Measurements from ENCODE around the gene KRT76.
"Not testable (repeated sequence)": the region's sequence is repeated elsewhere in the genome, so short reads cannot be mapped to it uniquely, and the experiment has no call there.

Gene KRT76

DNA sequence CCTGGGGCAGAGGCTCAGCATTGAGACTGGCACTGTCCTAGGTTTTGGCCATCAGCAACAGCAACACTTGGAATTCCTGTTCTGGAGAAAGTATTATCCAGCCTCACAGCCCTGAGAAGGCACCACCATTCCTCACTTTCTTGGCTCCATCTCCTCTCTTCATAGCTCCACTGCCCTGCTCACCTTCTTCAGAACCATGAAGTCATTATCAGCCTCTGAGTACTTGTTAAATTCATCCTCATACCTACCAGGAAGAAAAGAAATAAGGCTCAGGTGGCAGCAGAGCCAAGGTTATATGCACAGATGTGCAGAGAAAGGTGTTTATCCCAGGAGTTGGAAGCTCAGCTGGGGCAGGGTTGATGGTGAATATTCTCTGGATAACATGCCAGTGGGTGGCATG lies 25.4 kb downstream of the KRT76 start:
- no peaks in the 10 kb centered on the region for H3K27me3 ChIP-seq (ENCODE audit: low read depth, low read length)
- no peak overlapping the region for H3K27ac ChIP-seq (ENCODE audit: low read length)
- H3K9me3 ChIP-seq (ENCODE audit: control insufficient read depth in 1 of 2, low read length in 2 of 2): no peaks in the 10 kb centered on the region
- H3K36me3 ChIP-seq (ENCODE audit: control insufficient read depth in 1 of 2, insufficient read depth in 2 of 2, low read length in 2 of 2): no peaks in the 10 kb centered on the region
- H3K4me3 ChIP-seq (ENCODE audit: low read depth in 1 of 2, low read length in 2 of 2): no peak overlapping the region
- no peaks in the 10 kb centered on the region for H3K4me1 ChIP-seq (ENCODE audit: control insufficient read depth in 1 of 2, insufficient read depth in 2 of 2, low read length in 2 of 2)

DNA sequence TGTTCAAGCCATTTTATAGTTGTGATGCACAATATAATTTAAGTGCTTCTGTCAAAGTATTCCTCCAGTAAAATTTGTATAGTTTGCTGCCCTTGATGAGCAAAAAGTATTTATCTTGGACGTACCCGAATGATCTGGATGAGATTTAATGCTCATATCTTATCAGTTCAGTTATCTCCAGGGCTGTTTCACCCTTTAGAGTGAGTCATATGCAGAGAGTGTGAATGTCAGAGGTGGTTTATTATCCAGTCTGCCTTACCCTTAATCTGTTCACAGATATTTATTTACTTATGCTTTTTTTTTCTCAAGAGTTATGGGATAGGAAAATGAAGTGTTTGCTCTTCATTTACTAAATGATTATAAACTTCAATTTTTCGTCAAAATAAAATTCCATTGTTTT lies 26.6 kb downstream of the KRT76 start:
- not testable (repeated sequence) for H3K9me3 ChIP-seq (ENCODE audit: control insufficient read depth in 1 of 2, low read length in 2 of 2); H3K27ac ChIP-seq (ENCODE audit: low read length); H3K27me3 ChIP-seq (ENCODE audit: low read depth, low read length); H3K4me1 ChIP-seq (ENCODE audit: control insufficient read depth in 1 of 2, insufficient read depth in 2 of 2, low read length in 2 of 2); H3K4me3 ChIP-seq (ENCODE audit: low read depth in 1 of 2, low read length in 2 of 2); H3K36me3 ChIP-seq (ENCODE audit: control insufficient read depth in 1 of 2, insufficient read depth in 2 of 2, low read length in 2 of 2)

DNA sequence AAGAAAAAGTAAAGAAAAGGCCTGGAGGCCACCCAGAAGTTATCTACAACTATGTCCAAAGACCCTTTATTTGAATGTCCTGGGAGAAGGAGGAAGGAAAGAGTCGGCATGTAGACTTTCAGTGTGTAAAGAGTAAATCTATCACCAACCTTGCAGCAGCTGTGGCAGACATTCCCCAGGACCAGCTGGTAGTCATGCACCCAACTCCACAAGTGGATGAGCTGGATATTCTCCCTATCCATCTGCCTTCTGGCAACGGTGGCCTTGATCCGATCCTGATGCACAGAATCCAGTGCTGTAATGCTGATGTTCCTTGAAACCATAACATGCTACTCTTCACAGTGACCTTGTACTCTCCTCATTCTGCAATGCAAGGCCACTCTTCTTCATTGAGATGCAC lies 27.3 kb downstream of the KRT76 start:
- Histone ChIP-seq H3K4me1 (ENCODE audit: control insufficient read depth in 1 of 2, insufficient read depth in 2 of 2, low read length in 2 of 2) (no peaks in the 10 kb centered on the region), H3K36me3 (ENCODE audit: control insufficient read depth in 1 of 2, insufficient read depth in 2 of 2, low read length in 2 of 2) (no peaks in the 10 kb centered on the region), H3K27ac (ENCODE audit: low read length) (no peak overlapping the region), H3K9me3 (ENCODE audit: control insufficient read depth in 1 of 2, low read length in 2 of 2) (no peaks in the 10 kb centered on the region), H3K27me3 (ENCODE audit: low read depth, low read length) (no peaks in the 10 kb centered on the region), H3K4me3 (ENCODE audit: low read depth in 1 of 2, low read length in 2 of 2) (no peak overlapping the region)

DNA sequence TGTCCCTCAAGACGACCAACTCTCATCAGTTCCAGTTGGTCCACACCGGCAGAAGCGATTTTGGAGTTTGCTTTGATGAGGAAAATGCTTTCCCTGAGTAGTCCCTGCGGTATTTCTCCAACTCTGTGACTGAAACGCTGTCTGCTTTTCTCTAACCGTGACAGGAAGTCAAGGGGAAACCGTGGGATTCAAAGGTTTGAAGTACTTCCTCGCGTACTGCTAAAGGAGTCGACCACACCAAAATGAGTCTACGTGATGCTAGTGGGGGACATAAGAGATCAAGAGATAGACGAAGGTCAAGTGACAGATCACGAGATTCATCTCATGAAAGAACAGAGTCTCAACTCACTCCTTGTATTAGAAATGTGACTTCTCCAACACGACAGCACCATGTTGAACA lies 28.6 kb downstream of the KRT76 start:
- H3K36me3 ChIP-seq (ENCODE audit: control insufficient read depth in 1 of 2, insufficient read depth in 2 of 2, low read length in 2 of 2): no peaks in the 10 kb centered on the region
- no peaks in the 10 kb centered on the region for H3K9me3 ChIP-seq (ENCODE audit: control insufficient read depth in 1 of 2, low read length in 2 of 2)
- H3K4me3 ChIP-seq (ENCODE audit: low read depth in 1 of 2, low read length in 2 of 2): no peak overlapping the region
- no peaks in the 10 kb centered on the region for H3K27me3 ChIP-seq (ENCODE audit: low read depth, low read length)
- no peaks in the 10 kb centered on the region for H3K4me1 ChIP-seq (ENCODE audit: control insufficient read depth in 1 of 2, insufficient read depth in 2 of 2, low read length in 2 of 2)
- H3K27ac ChIP-seq (ENCODE audit: low read length): no peak overlapping the region

DNA sequence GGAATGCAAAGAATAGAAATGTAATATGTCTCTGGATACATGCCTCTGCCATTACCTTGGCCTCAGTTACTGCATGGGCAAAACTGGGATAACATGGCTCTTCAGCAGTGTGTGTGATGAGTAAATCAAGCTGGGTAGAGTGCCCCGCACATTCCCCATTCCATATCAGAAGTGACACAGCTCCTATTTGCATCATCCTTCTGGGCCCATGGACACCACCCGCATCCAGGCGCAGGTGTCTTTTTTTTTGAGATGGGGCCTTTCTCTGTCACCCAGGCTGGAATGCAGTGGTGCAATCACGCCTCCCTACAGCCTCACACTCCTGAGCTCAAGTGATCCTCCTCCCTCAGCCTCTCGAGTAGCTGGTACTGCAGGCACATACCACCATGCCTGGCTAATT lies 31.6 kb downstream of the KRT76 start:
- H3K4me1 ChIP-seq (ENCODE audit: control insufficient read depth in 1 of 2, insufficient read depth in 2 of 2, low read length in 2 of 2): no peaks in the 10 kb centered on the region
- H3K4me3 ChIP-seq (ENCODE audit: low read depth in 1 of 2, low read length in 2 of 2): no peak overlapping the region
- H3K27me3 ChIP-seq (ENCODE audit: low read depth, low read length): no peaks in the 10 kb centered on the region
- no peaks in the 10 kb centered on the region for H3K9me3 ChIP-seq (ENCODE audit: control insufficient read depth in 1 of 2, low read length in 2 of 2)
- no peak overlapping the region for H3K27ac ChIP-seq (ENCODE audit: low read length)
- no peaks in the 10 kb centered on the region for H3K36me3 ChIP-seq (ENCODE audit: control insufficient read depth in 1 of 2, insufficient read depth in 2 of 2, low read length in 2 of 2)

DNA sequence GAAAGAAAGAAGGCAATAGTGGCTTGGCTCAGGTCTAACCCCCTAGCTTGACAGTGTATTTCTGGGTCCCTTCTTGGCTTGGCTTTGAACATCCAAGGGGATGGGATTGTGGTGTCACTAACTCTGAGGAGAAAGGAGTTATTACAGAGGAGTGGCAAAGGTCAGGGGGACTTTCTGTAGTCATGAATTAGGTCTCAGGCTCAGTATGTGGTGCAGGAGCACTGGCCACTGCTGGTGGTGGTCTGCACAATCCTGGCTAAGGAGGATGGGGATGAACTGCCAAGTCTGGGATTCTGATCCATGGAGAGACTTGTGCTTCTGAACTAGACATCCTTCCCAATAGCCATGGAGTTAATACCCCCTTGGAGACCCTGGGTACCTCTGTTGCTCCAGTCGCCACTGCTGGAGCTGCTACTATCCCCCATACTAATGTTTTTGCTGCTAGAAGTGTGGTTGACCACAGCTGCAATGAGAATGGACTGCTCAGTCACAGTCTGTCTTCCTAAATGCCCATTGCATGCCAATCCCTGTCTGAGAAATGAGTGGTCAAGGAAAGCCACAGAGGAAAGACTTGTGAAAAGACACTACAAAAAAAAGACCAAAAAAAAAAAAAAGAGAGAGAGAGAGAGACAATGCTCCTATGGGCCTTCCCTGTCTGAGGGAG lies 32.5 kb downstream of the KRT76 start:
- Histone ChIP-seq H3K36me3 (ENCODE audit: control insufficient read depth in 1 of 2, insufficient read depth in 2 of 2, low read length in 2 of 2) (no peaks in the 10 kb centered on the region), H3K27me3 (ENCODE audit: low read depth, low read length) (no peaks in the 10 kb centered on the region), H3K9me3 (ENCODE audit: control insufficient read depth in 1 of 2, low read length in 2 of 2) (no peaks in the 10 kb centered on the region)

DNA sequence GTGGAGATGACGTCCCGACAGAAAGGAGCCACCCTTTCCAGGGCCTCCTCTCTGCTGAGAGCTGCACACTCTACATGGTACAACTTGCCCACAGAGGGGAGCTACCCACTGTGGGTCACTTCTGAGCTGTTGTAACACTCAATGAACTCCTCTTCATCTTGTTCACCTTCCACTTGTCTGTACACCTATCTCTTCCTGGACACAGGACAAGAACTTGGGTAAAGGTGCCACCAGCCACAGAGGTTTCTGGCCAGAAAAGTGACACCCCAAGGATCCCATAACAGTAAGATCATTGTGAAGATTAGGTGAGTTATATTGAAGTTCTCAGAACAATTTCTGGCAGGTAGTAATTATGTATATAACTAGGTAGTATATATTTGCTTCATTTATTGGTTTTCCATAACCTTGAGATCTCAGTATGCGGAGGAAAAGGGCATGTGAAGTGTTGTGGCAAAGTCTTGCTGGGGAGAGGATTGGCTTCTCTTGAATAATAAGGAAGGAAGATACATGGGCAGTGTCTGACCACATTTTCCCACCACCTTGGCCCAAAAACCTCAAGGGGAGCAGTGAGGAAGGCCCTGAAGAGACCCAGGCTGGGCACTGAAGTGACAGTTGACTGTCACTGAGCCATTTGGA lies 34.2 kb downstream of the KRT76 start:
- no peak overlapping the region for H3K4me3 ChIP-seq (ENCODE audit: low read depth in 1 of 2, low read length in 2 of 2)
- H3K9me3 ChIP-seq (ENCODE audit: control insufficient read depth in 1 of 2, low read length in 2 of 2): no peaks in the 10 kb centered on the region
- no peaks in the 10 kb centered on the region for H3K36me3 ChIP-seq (ENCODE audit: control insufficient read depth in 1 of 2, insufficient read depth in 2 of 2, low read length in 2 of 2)
- H3K4me1 ChIP-seq (ENCODE audit: control insufficient read depth in 1 of 2, insufficient read depth in 2 of 2, low read length in 2 of 2): no peaks in the 10 kb centered on the region
- H3K27ac ChIP-seq (ENCODE audit: low read length): no peak overlapping the region
- no peaks in the 10 kb centered on the region for H3K27me3 ChIP-seq (ENCODE audit: low read depth, low read length)

More for the DNA sequence above, 32.5 kb downstream of the KRT76 start:
- no peak overlapping the region for H3K27ac ChIP-seq (ENCODE audit: low read length)
- H3K4me3 ChIP-seq (ENCODE audit: low read depth in 1 of 2, low read length in 2 of 2): no peak overlapping the region
- no peaks in the 10 kb centered on the region for H3K4me1 ChIP-seq (ENCODE audit: control insufficient read depth in 1 of 2, insufficient read depth in 2 of 2, low read length in 2 of 2)

DNA sequence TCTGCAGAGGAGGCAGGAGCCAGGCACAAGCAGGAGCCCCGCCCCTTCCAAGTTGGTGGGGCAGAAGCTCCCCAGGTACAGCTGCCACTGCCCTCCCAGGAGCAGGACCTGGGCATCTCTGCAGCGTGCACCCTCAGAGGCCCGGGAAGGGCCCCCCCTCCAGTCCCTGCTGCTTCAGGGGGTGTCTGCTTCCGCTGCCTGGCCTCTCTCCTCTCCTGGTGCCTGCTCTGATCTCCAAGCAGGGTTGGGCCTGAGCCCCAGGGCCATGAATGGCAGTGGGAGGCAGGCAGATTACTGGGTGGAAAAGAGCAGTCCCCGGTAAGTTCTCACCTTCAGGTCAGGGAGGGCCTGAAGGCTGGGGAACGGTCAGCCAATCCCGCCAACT lies 35.0 kb downstream of the KRT76 start:
- Histone ChIP-seq H3K27me3 (ENCODE audit: low read depth, low read length) (no peaks in the 10 kb centered on the region), H3K27ac (ENCODE audit: low read length) (no peak overlapping the region), H3K36me3 (ENCODE audit: control insufficient read depth in 1 of 2, insufficient read depth in 2 of 2, low read length in 2 of 2) (no peaks in the 10 kb centered on the region), H3K9me3 (ENCODE audit: control insufficient read depth in 1 of 2, low read length in 2 of 2) (no peaks in the 10 kb centered on the region), H3K4me1 (ENCODE audit: control insufficient read depth in 1 of 2, insufficient read depth in 2 of 2, low read length in 2 of 2) (no peaks in the 10 kb centered on the region), H3K4me3 (ENCODE audit: low read depth in 1 of 2, low read length in 2 of 2) (no peak overlapping the region)

DNA sequence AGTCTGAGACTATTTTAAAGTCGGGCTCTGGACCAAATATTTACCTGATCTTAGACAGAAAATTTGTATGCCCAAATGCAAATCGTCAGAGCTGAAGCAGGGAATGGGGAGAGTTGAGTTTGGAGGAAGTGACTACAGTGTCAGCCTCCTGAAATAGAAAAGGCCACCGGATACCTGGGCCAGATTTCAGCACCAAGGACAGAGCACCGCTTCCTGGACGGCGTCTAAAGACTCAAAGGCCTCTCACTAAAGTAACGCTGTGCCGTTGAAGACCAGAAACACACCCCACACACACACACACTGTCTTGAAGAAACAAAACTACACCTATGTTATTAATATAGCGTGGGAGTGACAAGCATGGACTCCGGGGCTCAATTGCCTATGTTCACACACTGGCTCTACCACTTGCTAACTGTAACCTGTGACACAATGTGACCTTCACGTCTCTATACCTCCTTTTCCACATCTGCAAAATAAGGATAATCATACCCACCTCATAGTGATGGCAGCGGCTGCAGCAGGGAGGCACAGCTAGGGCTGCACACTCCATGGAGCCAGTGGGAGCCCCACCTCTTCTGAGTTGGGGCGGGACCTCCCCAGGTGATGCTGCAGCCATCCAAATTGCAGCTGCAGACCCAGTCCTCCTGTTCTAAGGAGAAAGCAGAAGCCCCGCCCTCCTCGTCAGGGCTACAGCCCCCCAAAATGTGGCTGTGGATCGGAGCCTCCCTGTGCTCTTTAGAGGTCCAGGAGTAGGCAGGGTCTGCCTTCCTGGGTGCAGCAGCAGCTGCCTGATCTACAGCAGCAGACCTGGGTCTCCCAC lies 35.6 kb downstream of the KRT76 start:
- Histone ChIP-seq H3K27me3 (ENCODE audit: low read depth, low read length) (no peaks in the 10 kb centered on the region), H3K9me3 (ENCODE audit: control insufficient read depth in 1 of 2, low read length in 2 of 2) (no peaks in the 10 kb centered on the region), H3K4me3 (ENCODE audit: low read depth in 1 of 2, low read length in 2 of 2) (no peak overlapping the region)

DNA sequence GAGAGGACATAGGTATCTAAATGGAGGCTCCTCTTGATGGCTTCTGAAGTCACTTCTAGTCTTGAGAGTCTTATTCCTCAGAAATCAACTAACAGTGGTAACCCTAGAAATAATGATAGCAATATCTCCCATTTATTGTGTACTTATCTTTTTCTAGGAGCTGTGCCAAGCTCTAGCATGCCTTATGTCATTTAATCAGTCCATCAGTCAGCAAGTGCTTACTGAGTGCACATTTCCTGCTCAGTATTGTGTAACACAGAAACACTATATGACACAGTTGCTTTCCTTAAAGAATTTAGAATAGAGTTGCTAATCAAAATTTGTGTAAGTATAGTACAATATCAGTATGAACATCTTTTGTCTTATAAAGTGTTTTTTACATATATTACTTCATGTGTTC lies 36.6 kb downstream of the KRT76 start:
- Histone ChIP-seq H3K36me3 (ENCODE audit: control insufficient read depth in 1 of 2, insufficient read depth in 2 of 2, low read length in 2 of 2) (no peaks in the 10 kb centered on the region), H3K4me3 (ENCODE audit: low read depth in 1 of 2, low read length in 2 of 2) (no peak overlapping the region), H3K9me3 (ENCODE audit: control insufficient read depth in 1 of 2, low read length in 2 of 2) (no peaks in the 10 kb centered on the region), H3K4me1 (ENCODE audit: control insufficient read depth in 1 of 2, insufficient read depth in 2 of 2, low read length in 2 of 2) (no peaks in the 10 kb centered on the region), H3K27ac (ENCODE audit: low read length) (no peak overlapping the region), H3K27me3 (ENCODE audit: low read depth, low read length) (no peaks in the 10 kb centered on the region)

More for the DNA sequence above, 35.6 kb downstream of the KRT76 start:
- H3K4me1 ChIP-seq (ENCODE audit: control insufficient read depth in 1 of 2, insufficient read depth in 2 of 2, low read length in 2 of 2): no peaks in the 10 kb centered on the region
- no peak overlapping the region for H3K27ac ChIP-seq (ENCODE audit: low read length)
- no peaks in the 10 kb centered on the region for H3K36me3 ChIP-seq (ENCODE audit: control insufficient read depth in 1 of 2, insufficient read depth in 2 of 2, low read length in 2 of 2)

DNA sequence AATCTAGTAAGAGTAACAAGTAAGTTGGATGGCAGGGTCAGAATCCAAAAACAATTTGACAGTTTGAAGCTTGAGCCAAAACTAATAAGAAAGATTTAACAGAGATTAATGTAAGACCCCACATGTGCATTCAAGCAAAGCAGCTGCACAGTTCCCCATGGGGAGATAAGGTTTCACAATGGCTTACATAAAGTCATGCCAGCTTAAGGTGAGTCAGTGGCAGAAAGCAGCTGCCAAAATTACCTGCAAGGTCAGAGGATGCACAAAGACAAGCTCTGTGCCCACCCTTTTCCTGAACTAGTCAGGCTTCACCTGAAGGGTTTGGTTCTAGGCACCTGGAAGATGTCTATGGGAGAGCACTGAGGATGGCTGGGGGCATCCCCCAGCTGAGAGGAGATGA lies 37.2 kb downstream of the KRT76 start:
- H3K9me3 ChIP-seq (ENCODE audit: control insufficient read depth in 1 of 2, low read length in 2 of 2): no peaks in the 10 kb centered on the region
- no peak overlapping the region for H3K4me3 ChIP-seq (ENCODE audit: low read depth in 1 of 2, low read length in 2 of 2)
- no peak overlapping the region for H3K27ac ChIP-seq (ENCODE audit: low read length)
- no peaks in the 10 kb centered on the region for H3K4me1 ChIP-seq (ENCODE audit: control insufficient read depth in 1 of 2, insufficient read depth in 2 of 2, low read length in 2 of 2)
- no peaks in the 10 kb centered on the region for H3K27me3 ChIP-seq (ENCODE audit: low read depth, low read length)
- H3K36me3 ChIP-seq (ENCODE audit: control insufficient read depth in 1 of 2, insufficient read depth in 2 of 2, low read length in 2 of 2): no peaks in the 10 kb centered on the region
